Liver (tissue), 9 donors: ENCODE data around the gene WDR75. TPM values are rescaled to one million over a fixed set of nuclear protein-coding genes. Genes with fewer than 3 reads are reported as not detected.

Source experiments
- DNase-seq: peaks from one replicate; pipeline ENCODE4 v3.0.0-alpha.2; 2017; ENCODE audit warnings: low spot score
- H3K27ac ChIP-seq, 2 donors: one replicate each; pipeline ENCODE4 v1.7.0; 2013; ENCODE audit warnings: inconsistent platforms in 2 of 2, low read length in 2 of 2, control low read depth in 1 of 2, low read depth in 1 of 2, mild to moderate bottlenecking in 1 of 2
- H3K27me3 ChIP-seq, 4 donors: one replicate each; pipeline versions ENCODE4 v1.6.1 to v1.7.0; 2013; ENCODE audit warnings: low read length in 3 of 4, inconsistent platforms in 1 of 4, mild to moderate bottlenecking in 1 of 4, moderate library complexity in 1 of 4; ENCODE audit not compliant: control insufficient read depth in 4 of 4, insufficient read depth in 4 of 4
- H3K36me3 ChIP-seq, 4 donors: one replicate each; pipeline versions ENCODE4 v1.6.1 to v1.7.0; 2013; ENCODE audit warnings: low read length in 3 of 4, mild to moderate bottlenecking in 3 of 4, low read depth in 1 of 4, moderate library complexity in 1 of 4; ENCODE audit not compliant: control insufficient read depth in 4 of 4, insufficient read depth in 3 of 4
- H3K4me1 ChIP-seq, 4 donors: one replicate each; pipeline versions ENCODE4 v1.6.1 to v1.7.0; 2013; ENCODE audit warnings: low read length in 3 of 4, mild to moderate bottlenecking in 3 of 4, moderate library complexity in 1 of 4; ENCODE audit not compliant: control insufficient read depth in 4 of 4, insufficient read depth in 4 of 4
- H3K4me3 ChIP-seq, 3 donors: one replicate each; pipeline versions ENCODE4 v1.6.1 to v1.7.0; 2013; ENCODE audit warnings: low read length in 3 of 3, control low read depth in 1 of 3, low read depth in 1 of 3, mild to moderate bottlenecking in 1 of 3
- H3K9ac ChIP-seq, 2 donors: one replicate each; pipeline ENCODE4 v1.7.0; 2013; ENCODE audit warnings: low read length in 2 of 2, mild to moderate bottlenecking in 2 of 2, moderate library complexity in 2 of 2, control low read depth in 1 of 2, low read depth in 1 of 2
- H3K9me3 ChIP-seq, 4 donors: one replicate each; pipeline versions ENCODE4 v1.6.1 to v1.7.0; 2013; ENCODE audit warnings: low read length in 3 of 4; ENCODE audit not compliant: control insufficient read depth in 4 of 4
- ATF3 ChIP-seq: IDR thresholded peaks from 2 replicates; pipeline ENCODE4 v1.6.1; 2016; ENCODE audit warnings: antibody characterized with exemption
- CTCF ChIP-seq: fragments of 150-350 bp; IDR thresholded peaks from 2 replicates; pipeline ENCODE4 v1.5.1; 2017; ENCODE audit warnings: improper control_type of control experiment, low read depth, low read length; ENCODE audit not compliant: missing input control
- FOXA1 ChIP-seq: IDR thresholded peaks from 2 replicates; pipeline ENCODE4 v1.6.1; 2016; ENCODE audit warnings: antibody characterized with exemption
- FOXA2 ChIP-seq: IDR thresholded peaks from 2 replicates; pipeline ENCODE4 v1.6.1; 2016; ENCODE audit warnings: antibody characterized with exemption
- GABPA ChIP-seq, 2 donors: IDR thresholded peaks in 1 of 2; conservative IDR thresholded peaks in 1 of 2; 2 replicates each; pipeline ENCODE4 v1.6.1; 2016; ENCODE audit warnings: antibody characterized with exemption in 2 of 2, mild to moderate bottlenecking in 1 of 2, moderate library complexity in 1 of 2
- HNF4A ChIP-seq, 2 donors: conservative IDR thresholded peaks; 2 replicates each; pipeline ENCODE4 v1.6.1; 2016; ENCODE audit warnings: antibody characterized with exemption in 2 of 2, mild to moderate bottlenecking in 2 of 2
- HNF4G ChIP-seq: IDR thresholded peaks from 2 replicates; pipeline ENCODE4 v1.6.1; 2016; ENCODE audit warnings: antibody characterized with exemption
- JUND ChIP-seq, 2 donors: IDR thresholded peaks; 2 replicates each; pipeline ENCODE4 v1.6.1; 2016; ENCODE audit warnings: antibody characterized with exemption in 2 of 2
- RAD21 ChIP-seq, 2 donors: IDR thresholded peaks; 2 replicates each; pipeline ENCODE4 v1.6.1; 2016; ENCODE audit warnings: antibody characterized with exemption in 2 of 2, mild to moderate bottlenecking in 2 of 2
- REST ChIP-seq: IDR thresholded peaks from 2 replicates; pipeline ENCODE4 v1.6.1; 2016; ENCODE audit warnings: antibody characterized with exemption, mild to moderate bottlenecking
- RXRA ChIP-seq, 2 donors: IDR thresholded peaks; 2 replicates each; pipeline ENCODE4 v1.6.1; 2017 to 2018; ENCODE audit warnings: antibody characterized with exemption in 2 of 2, mild to moderate bottlenecking in 1 of 2
- TAF1 ChIP-seq: conservative IDR thresholded peaks from 2 replicates; pipeline ENCODE4 v1.6.1; 2016; ENCODE audit warnings: antibody characterized with exemption, mild to moderate bottlenecking
- YY1 ChIP-seq: IDR thresholded peaks from 2 replicates; pipeline ENCODE4 v1.6.1; 2016; ENCODE audit warnings: antibody characterized with exemption, mild to moderate bottlenecking
- ZBTB33 ChIP-seq: IDR thresholded peaks from 2 replicates; pipeline ENCODE4 v1.6.1; 2016; ENCODE audit warnings: antibody characterized with exemption
- WGBS: extraction: QIAGEN DNeasy Blood & Tissue Kit; methylation state at CpG from one replicate; pipeline ENCODE4 v1.1.7; 2013; 5-methylcytosine and 5-hydroxymethylcytosine counted together
- polyA plus RNA-seq, 2 donors: library from polyadenylated mRNA; stranded (reverse) in 1 of 2; unstranded in 1 of 2; fragments of 200-250 nt in 1 of 2; fragments of >200 nt in 1 of 2; fragmentation: Nextera tagmentation in 1 of 2; extraction: Ambion mirVana in 1 of 2; gene quantifications; one replicate each; pipeline versions ENCODE4 v1.2.1 to v1.2.3, GENCODE V29; 2013 to 2015
- total RNA-seq, 2 donors: library from RNA; depleted of rRNA; stranded (reverse); fragments of >200 nt; gene quantifications; one replicate each; pipeline ENCODE4 v1.2.3, GENCODE V29; 2014
- TF ChIP-seq, protein P1 (sequence below): IDR thresholded peaks from 2 replicates; pipeline ENCODE4 v1.6.1; 2016; ENCODE audit warnings: antibody characterized with exemption
- donor health status: healthy.
- donor health status: healthy.
- donor health status: healthy.
- donor health status: healthy.
- donor health status: healthy.

The WDR75 gene
- total and polyA plus RNA-seq, 4 donors: 7.9 to 24.5 (median 15.1) TPM

- TF ChIP-seq REST: peak; percentile 47
- no peak for TF ChIP-seq JUND (IDR thresholded peaks at IDR 0.05)
Observed at GRCh38 chr2:189411860-189412259, 29.4 kb upstream of the WDR75 start (continued).

GRCh38 chr2:189412330-189412953 lies 28.8 kb upstream of the WDR75 start:
- H3K36me3 ChIP-seq: no peaks in the 10 kb centered on the region
- no peaks in the 10 kb centered on the region for H3K9me3 ChIP-seq
- H3K4me3 ChIP-seq: no peak overlapping the region
- 44% methylated on average over 4 of the region's 4 CpGs for WGBS
- no peak overlapping the region for H3K27ac ChIP-seq
- TF ChIP-seq RAD21 (IDR thresholded peaks at IDR 0.05): peak; percentile 91 to 93
- TF ChIP-seq JUND (IDR thresholded peaks at IDR 0.05): no peak
- peak; percentile 81 for TF ChIP-seq CTCF
- TF ChIP-seq HNF4A (conservative IDR thresholded peaks at IDR 0.05): no peak
- no peak overlapping the region for H3K9ac ChIP-seq
- no peaks in the 10 kb centered on the region for H3K27me3 ChIP-seq
- no peaks in the 10 kb centered on the region for H3K4me1 ChIP-seq
- peak; percentile 42 for DNase-seq

DNA sequence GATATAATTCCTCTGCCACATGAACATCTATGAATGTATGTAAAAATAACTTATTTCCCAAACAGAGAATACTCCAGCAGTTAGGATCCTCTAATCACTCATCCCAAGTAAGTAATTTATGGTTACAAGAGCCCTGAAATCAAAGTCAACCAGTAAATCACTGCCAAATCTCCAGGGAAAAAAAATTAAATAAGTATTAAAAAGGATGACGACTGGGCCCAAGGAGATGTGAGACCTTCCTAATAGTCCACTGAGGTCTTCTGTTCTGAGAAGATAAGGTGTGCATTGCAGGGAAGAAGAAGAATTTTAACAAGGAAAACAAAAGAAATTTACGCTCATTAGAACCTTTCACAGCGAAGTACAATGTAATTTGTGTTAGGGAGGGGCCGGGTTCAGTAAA lies 28.0 kb upstream of the WDR75 start:
- Histone ChIP-seq H3K9me3 (no peaks in the 10 kb centered on the region), H3K27me3 (no peaks in the 10 kb centered on the region), H3K9ac (no peak overlapping the region), H3K4me3 (no peak overlapping the region), H3K27ac (no peak overlapping the region), H3K36me3 (no peaks in the 10 kb centered on the region), H3K4me1 (no peaks in the 10 kb centered on the region)
- no peak for TF ChIP-seq YY1
- TF ChIP-seq HNF4G: no peak
- no peak for TF ChIP-seq RXRA (IDR thresholded peaks at IDR 0.05)
- TF ChIP-seq, protein P1, sequence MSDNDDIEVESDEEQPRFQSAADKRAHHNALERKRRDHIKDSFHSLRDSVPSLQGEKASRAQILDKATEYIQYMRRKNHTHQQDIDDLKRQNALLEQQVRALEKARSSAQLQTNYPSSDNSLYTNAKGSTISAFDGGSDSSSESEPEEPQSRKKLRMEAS: no peak
- no peak for DNase-seq
- WGBS: 90% methylated on average over 4 of the region's 4 CpGs

DNA sequence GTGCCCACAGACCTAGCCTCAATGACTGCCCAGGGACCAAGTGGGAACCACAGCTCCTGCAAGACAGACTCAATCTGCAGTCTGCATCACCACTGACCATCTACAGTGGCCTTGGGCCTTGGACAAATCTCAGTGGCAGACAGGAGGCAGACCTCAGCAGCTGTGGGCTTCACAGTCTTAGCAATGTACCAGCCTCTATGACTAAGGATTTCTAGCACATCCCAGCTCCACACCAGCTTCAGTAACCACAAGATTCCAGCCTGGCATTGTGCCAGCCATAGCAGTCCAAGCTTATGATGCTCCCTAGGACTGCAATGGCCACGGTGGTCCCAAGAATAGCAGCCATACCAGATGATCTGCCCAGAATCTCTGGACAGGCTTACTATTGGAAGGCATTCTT lies 19.6 kb upstream of the WDR75 start:
- no peak overlapping the region for H3K27ac ChIP-seq
- no peaks in the 10 kb centered on the region for H3K36me3 ChIP-seq
- H3K4me3 ChIP-seq: no peak overlapping the region
- H3K27me3 ChIP-seq: no peaks in the 10 kb centered on the region
- H3K9ac ChIP-seq: no peak overlapping the region
- DNase-seq: no peak
- 80% methylated on average over 1 of the region's 1 CpG for WGBS
- no peaks in the 10 kb centered on the region for H3K4me1 ChIP-seq
- H3K9me3 ChIP-seq: no peaks in the 10 kb centered on the region
- TF ChIP-seq RAD21 (IDR thresholded peaks at IDR 0.05) (no peak), TAF1 (no peak), CTCF (no peak), GABPA (IDR thresholded peaks at IDR 0.05 in 1 of 2, conservative IDR thresholded peaks at IDR 0.05 in 1 of 2) (no peak), FOXA2 (no peak), HNF4A (conservative IDR thresholded peaks at IDR 0.05) (no peak), RXRA (IDR thresholded peaks at IDR 0.05) (no peak), FOXA1 (no peak), ZBTB33 (no peak), YY1 (no peak), ATF3 (no peak)
